Suprapubic skin (tissue), 4 donors: ENCODE results near the gene NDFIP1. TPM values are rescaled to one million over a fixed set of nuclear protein-coding genes. Genes with fewer than 3 reads are reported as not detected.

Experiments
- DNase-seq, 2 donors: peaks; one replicate each; pipeline ENCODE4 v3.0.0-alpha.2; 2019; ENCODE audit warnings: low spot score in 2 of 2
- H3K27ac ChIP-seq: fragments of 200-600 bp; sonication (generic); one replicate; pipeline ENCODE4 v1.5.1; 2019
- H3K27me3 ChIP-seq: fragments of 200-600 bp; sonication (generic); one replicate; pipeline ENCODE4 v1.5.1; 2019
- H3K36me3 ChIP-seq: fragments of 200-600 bp; sonication (generic); one replicate; pipeline ENCODE4 v1.5.1; 2019
- H3K4me1 ChIP-seq: fragments of 200-600 bp; sonication (generic); one replicate; pipeline ENCODE4 v1.5.1; 2019
- H3K4me3 ChIP-seq: fragments of 200-600 bp; sonication (generic); one replicate; pipeline ENCODE4 v1.5.1; 2019; ENCODE audit warnings: mild to moderate bottlenecking
- H3K9me3 ChIP-seq: fragments of 200-600 bp; sonication (generic); one replicate; pipeline ENCODE4 v1.5.1; 2019
- CTCF ChIP-seq, 2 donors: fragments of 200-600 bp in 1 of 2; fragments of 450-650 bp in 1 of 2; sonication (generic) in 1 of 2; IDR thresholded peaks; one replicate each; pipeline ENCODE4 v1.5.1; 2016 to 2019; ENCODE audit warnings: antibody characterized with exemption in 2 of 2, mild to moderate bottlenecking in 1 of 2, moderate library complexity in 1 of 2
- EP300 ChIP-seq: sonication (generic); formaldehyde crosslinking; IDR thresholded peaks from one replicate; pipeline ENCODE4 v1.6.1; 2017; ENCODE audit warnings: antibody characterized with exemption
- POLR2A ChIP-seq, 2 donors: fragments of 450-650 bp; IDR thresholded peaks; one replicate each; pipeline ENCODE4 v1.6.1; 2017; ENCODE audit warnings: antibody characterized with exemption in 2 of 2, mild to moderate bottlenecking in 2 of 2, moderate library complexity in 2 of 2
- POLR2AphosphoS5 ChIP-seq, 3 donors: sonication (generic); formaldehyde crosslinking; IDR thresholded peaks; one replicate each; pipeline ENCODE4 v1.6.1; 2017; ENCODE audit warnings: antibody characterized with exemption in 3 of 3
- WGBS: methylation state at CpG from one replicate; pipeline ENCODE4 v1.1.5; 2018; 5-methylcytosine and 5-hydroxymethylcytosine counted together
- total RNA-seq, 4 donors: library from RNA; depleted of rRNA; stranded (reverse); fragments of >200 nt; gene quantifications; one replicate each; pipeline ENCODE4 v1.1.0, GENCODE V29; 2016

NDFIP1 gene
- total RNA-seq, 4 donors from 2014 or later, result 57.8 to 116 (median 75.7) TPM

- Histone ChIP-seq H3K36me3 (no peaks in the 10 kb centered on the region), H3K4me1 (peaks cover 3% of the 10 kb centered on the region), H3K4me3 (no peak overlapping the region), H3K9me3 (no peaks in the 10 kb centered on the region), H3K27me3 (no peaks in the 10 kb centered on the region), H3K27ac (no peak overlapping the region)
- no peak for TF ChIP-seq CTCF (IDR thresholded peaks at IDR 0.05)
- TF ChIP-seq EP300, result no peak
- no peak for TF ChIP-seq POLR2AphosphoS5 (IDR thresholded peaks at IDR 0.05)
- WGBS, result 59% methylated on average over 3 of the region's 3 CpGs
- DNase-seq, result no peak
Observed at GRCh38 chr5:142078221-142078620, 30.4 kb upstream of the NDFIP1 start.

GRCh38 chr5:142078706-142079105 is 29.9 kb upstream of the NDFIP1 start:
- TF ChIP-seq POLR2A (IDR thresholded peaks at IDR 0.05), result no peak
- TF ChIP-seq CTCF (IDR thresholded peaks at IDR 0.05), result no peak
- no peak for TF ChIP-seq EP300
- no peak for TF ChIP-seq POLR2AphosphoS5 (IDR thresholded peaks at IDR 0.05)
- H3K9me3 ChIP-seq, result no peaks in the 10 kb centered on the region
- no peak overlapping the region for H3K4me3 ChIP-seq
- WGBS, result 73% methylated on average over 1 of the region's 1 CpG
- no peak for DNase-seq
- H3K27ac ChIP-seq, result no peak overlapping the region
- H3K27me3 ChIP-seq, result no peaks in the 10 kb centered on the region
- H3K4me1 ChIP-seq, result peaks cover 3% of the 10 kb centered on the region
- no peaks in the 10 kb centered on the region for H3K36me3 ChIP-seq

- H3K27ac ChIP-seq, result no peak overlapping the region
- WGBS, result 53% methylated on average over 6 of the region's 6 CpGs
- H3K4me1 ChIP-seq, result peaks cover 3% of the 10 kb centered on the region
- H3K36me3 ChIP-seq, result no peaks in the 10 kb centered on the region
- H3K9me3 ChIP-seq, result no peaks in the 10 kb centered on the region
- no peak overlapping the region for H3K4me3 ChIP-seq
- no peaks in the 10 kb centered on the region for H3K27me3 ChIP-seq
- DNase-seq, result no peak
- no peak for TF ChIP-seq EP300
- no peak for TF ChIP-seq CTCF (IDR thresholded peaks at IDR 0.05)
- no peak for TF ChIP-seq POLR2A (IDR thresholded peaks at IDR 0.05)
- no peak for TF ChIP-seq POLR2AphosphoS5 (IDR thresholded peaks at IDR 0.05)
Observed at GRCh38 chr5:142079306-142079721, 29.3 kb upstream of the NDFIP1 start.

- Histone ChIP-seq H3K9me3 (no peaks in the 10 kb centered on the region), H3K4me1 (peaks cover 3% of the 10 kb centered on the region), H3K27me3 (no peaks in the 10 kb centered on the region), H3K27ac (no peak overlapping the region), H3K36me3 (no peaks in the 10 kb centered on the region), H3K4me3 (no peak overlapping the region)
- WGBS, result 90% methylated on average over 7 of the region's 7 CpGs
- TF ChIP-seq CTCF (IDR thresholded peaks at IDR 0.05), result no peak
- TF ChIP-seq POLR2AphosphoS5 (IDR thresholded peaks at IDR 0.05), result no peak
- TF ChIP-seq POLR2A (IDR thresholded peaks at IDR 0.05), result no peak
- TF ChIP-seq EP300, result no peak
- no peak for DNase-seq
Observed at GRCh38 chr5:142080248-142080647, 28.3 kb upstream of the NDFIP1 start.

GRCh38 chr5:142082182-142082781 is 26.3 kb upstream of the NDFIP1 start:
- H3K4me3 ChIP-seq, result no peak overlapping the region
- no peaks in the 10 kb centered on the region for H3K27me3 ChIP-seq
- no peaks in the 10 kb centered on the region for H3K36me3 ChIP-seq
- no peak for TF ChIP-seq EP300
- no peak for TF ChIP-seq POLR2AphosphoS5 (IDR thresholded peaks at IDR 0.05)
- no peak for TF ChIP-seq POLR2A (IDR thresholded peaks at IDR 0.05)
- no peak for TF ChIP-seq CTCF (IDR thresholded peaks at IDR 0.05)
- no peak overlapping the region for H3K27ac ChIP-seq
- H3K4me1 ChIP-seq, result peaks cover 3% of the 10 kb centered on the region
- no peak for DNase-seq
- no peaks in the 10 kb centered on the region for H3K9me3 ChIP-seq
